Measurements from ENCODE around the gene NLN. TPM values are rescaled to one million over a fixed set of nuclear protein-coding genes. Genes with fewer than 3 reads are reported as not detected.
"Not testable (repeated sequence)": the region's sequence is repeated elsewhere in the genome, so short reads cannot be mapped to it uniquely, and the experiment has no call there.

Gene NLN
- total RNA-seq, 1 experiment from 2014 or later: 47.8 TPM

GRCh38 chr5:65758546-65759144, 36.6 kb downstream of the NLN start:
- no peaks in the 10 kb centered on the region for H3K9me3 ChIP-seq
- H3K27me3 ChIP-seq: no peaks in the 10 kb centered on the region
- no peak overlapping the region for H3K4me3 ChIP-seq
- peaks cover 29% of the 10 kb centered on the region for H3K36me3 ChIP-seq
- no peak for DNase-seq

- H3K4me3 ChIP-seq: no peak overlapping the region
- no peaks in the 10 kb centered on the region for H3K27me3 ChIP-seq
- no peaks in the 10 kb centered on the region for H3K9me3 ChIP-seq
- peak; percentile 42 for DNase-seq
- peaks cover 44% of the 10 kb centered on the region for H3K36me3 ChIP-seq
Observed at GRCh38 chr5:65760504-65761275, 38.7 kb downstream of the NLN start.

- Histone ChIP-seq H3K4me3 (no peak overlapping the region), H3K36me3 (peaks cover 59% of the 10 kb centered on the region), H3K9me3 (no peaks in the 10 kb centered on the region), H3K27me3 (no peaks in the 10 kb centered on the region)
- no peak for DNase-seq
Observed at GRCh38 chr5:65762234-65762633, 40.2 kb downstream of the NLN start.

- no peaks in the 10 kb centered on the region for H3K27me3 ChIP-seq
- no peak for DNase-seq
- H3K36me3 ChIP-seq: peaks cover 54% of the 10 kb centered on the region
- no peak overlapping the region for H3K4me3 ChIP-seq
- H3K9me3 ChIP-seq: no peaks in the 10 kb centered on the region
Observed at GRCh38 chr5:65765582-65765981, 43.6 kb downstream of the NLN start.

- DNase-seq: no peak
- Histone ChIP-seq H3K27me3 (no peaks in the 10 kb centered on the region), H3K36me3 (peaks cover 53% of the 10 kb centered on the region), H3K4me3 (no peak overlapping the region), H3K9me3 (no peaks in the 10 kb centered on the region)
Observed at GRCh38 chr5:65766175-65766574, 44.2 kb downstream of the NLN start.

GRCh38 chr5:65766781-65767180, 44.8 kb downstream of the NLN start:
- Histone ChIP-seq H3K4me3 (no peak overlapping the region), H3K9me3 (no peaks in the 10 kb centered on the region), H3K36me3 (peaks cover 51% of the 10 kb centered on the region), H3K27me3 (no peaks in the 10 kb centered on the region)
- DNase-seq: no peak

GRCh38 chr5:65767565-65767964, 45.6 kb downstream of the NLN start:
- Histone ChIP-seq H3K27me3 (no peaks in the 10 kb centered on the region), H3K36me3 (peaks cover 51% of the 10 kb centered on the region), H3K4me3 (no peak overlapping the region), H3K9me3 (no peaks in the 10 kb centered on the region)
- DNase-seq: no peak

- no peaks in the 10 kb centered on the region for H3K27me3 ChIP-seq
- H3K4me3 ChIP-seq: no peak overlapping the region
- H3K9me3 ChIP-seq: no peaks in the 10 kb centered on the region
- DNase-seq: no peak
- peaks cover 44% of the 10 kb centered on the region for H3K36me3 ChIP-seq
Observed at GRCh38 chr5:65768723-65769346, 46.8 kb downstream of the NLN start.

- H3K9me3 ChIP-seq: no peaks in the 10 kb centered on the region
- peak; percentile 72 for DNase-seq
- H3K36me3 ChIP-seq: peaks cover 38% of the 10 kb centered on the region
- H3K4me3 ChIP-seq: no peak overlapping the region
- H3K27me3 ChIP-seq: no peaks in the 10 kb centered on the region
Observed at GRCh38 chr5:65769539-65769938, 47.5 kb downstream of the NLN start.

GRCh38 chr5:65771266-65771665, 49.3 kb downstream of the NLN start:
- H3K36me3 ChIP-seq: peaks cover 30% of the 10 kb centered on the region
- no peaks in the 10 kb centered on the region for H3K9me3 ChIP-seq
- DNase-seq: no peak

GRCh38 chr5:65772963-65773362, 51.0 kb downstream of the NLN start:
- H3K27me3 ChIP-seq, H3K9me3 ChIP-seq, H3K4me3 ChIP-seq, DNase-seq: not testable (repeated sequence)
- H3K36me3 ChIP-seq: peaks cover 19% of the 10 kb centered on the region

More at GRCh38 chr5:65771266-65771665, 49.3 kb downstream of the NLN start:
- no peaks in the 10 kb centered on the region for H3K27me3 ChIP-seq
- no peak overlapping the region for H3K4me3 ChIP-seq

GRCh38 chr5:65774346-65774745, 52.3 kb downstream of the NLN start:
- H3K27me3 ChIP-seq: no peaks in the 10 kb centered on the region
- H3K4me3 ChIP-seq: no peak overlapping the region
- H3K36me3 ChIP-seq: peaks cover 13% of the 10 kb centered on the region
- H3K9me3 ChIP-seq: no peaks in the 10 kb centered on the region
- DNase-seq: no peak

- Histone ChIP-seq H3K36me3 (peaks cover 21% of the 10 kb centered on the region), H3K9me3 (no peaks in the 10 kb centered on the region), H3K4me3 (no peak overlapping the region), H3K27me3 (no peaks in the 10 kb centered on the region)
- no peak for DNase-seq
Observed at GRCh38 chr5:65775476-65775875, 53.5 kb downstream of the NLN start.

GRCh38 chr5:65776441-65777141, 54.6 kb downstream of the NLN start:
- Histone ChIP-seq H3K4me3 (no peak overlapping the region), H3K36me3 (peaks cover 31% of the 10 kb centered on the region), H3K27me3 (no peaks in the 10 kb centered on the region), H3K9me3 (no peaks in the 10 kb centered on the region)
- DNase-seq: no peak

- no peaks in the 10 kb centered on the region for H3K27me3 ChIP-seq
- no peak overlapping the region for H3K4me3 ChIP-seq
- no peaks in the 10 kb centered on the region for H3K9me3 ChIP-seq
- H3K36me3 ChIP-seq: peaks cover 37% of the 10 kb centered on the region
- no peak for DNase-seq
Observed at GRCh38 chr5:65778126-65778525, 56.1 kb downstream of the NLN start.

GRCh38 chr5:65779643-65780042, 57.6 kb downstream of the NLN start:
- Histone ChIP-seq H3K9me3 (no peaks in the 10 kb centered on the region), H3K27me3 (no peaks in the 10 kb centered on the region)
- DNase-seq: no peak

GRCh38 chr5:65788296-65788695, 66.3 kb downstream of the NLN start:
- DNase-seq, H3K4me3 ChIP-seq, H3K27me3 ChIP-seq, H3K9me3 ChIP-seq: not testable (repeated sequence)
- peaks cover 50% of the 10 kb centered on the region for H3K36me3 ChIP-seq

More at GRCh38 chr5:65779643-65780042, 57.6 kb downstream of the NLN start:
- Histone ChIP-seq H3K36me3 (peaks cover 40% of the 10 kb centered on the region), H3K4me3 (no peak overlapping the region)

Measured in MG63 (cell line).